Gastrocnemius medialis (tissue), 4 donors: ENCODE data around the gene CCDC106.

ENCODE experiments used
- CTCF ChIP-seq, 5 experiments: fragments of 450-650 bp in 3 of 5; fragments of 200-600 bp in 2 of 5; sonication (generic) in 2 of 5; IDR thresholded peaks in 4 of 5; conservative IDR thresholded peaks in 1 of 5; 1 replicate in 4 of 5; 2 replicates in 1 of 5; pipeline ENCODE4 v1.5.1; 2016 to 2019; ENCODE audit warnings: antibody characterized with exemption in 5 of 5, mild to moderate bottlenecking in 3 of 5, moderate library complexity in 3 of 5
- POLR2A ChIP-seq, 2 donors: fragments of 450-650 bp; IDR thresholded peaks; one replicate each; pipeline ENCODE4 v1.6.1; 2017; ENCODE audit warnings: antibody characterized with exemption in 2 of 2, mild to moderate bottlenecking in 2 of 2, moderate library complexity in 2 of 2

GRCh38 chr19:55635856-55636440 lies 12.1 kb upstream of the CCDC106 start:
- TF ChIP-seq CTCF (IDR thresholded peaks at IDR 0.05 in 4 of 5, conservative IDR thresholded peaks at IDR 0.05 in 1 of 5) (no peak), POLR2A (IDR thresholded peaks at IDR 0.05) (no peak)
